Naive thymus-derived CD4-positive, alpha-beta T cell (primary cell): ENCODE results near the gene AKT3. TPM values are rescaled to one million over a fixed set of nuclear protein-coding genes. Genes with fewer than 3 reads are reported as not detected.
"Not testable (repeated sequence)": the region's sequence is repeated elsewhere in the genome, so short reads cannot be mapped to it uniquely, and the experiment has no call there.

Experiments
- ATAC-seq: fragments of 150-1000 bp; cut with Tn5 transposase; 2 replicates; pipeline ENCODE4 v1.10.0; 2021; ENCODE audit warnings: mild to moderate bottlenecking, moderate library complexity
- CTCF ChIA-PET: fragments of 350-600 bp; sonication (Branson Sonifier 250); formaldehyde crosslinking; loops from one replicate; lab custom pipeline; 2021; ENCODE audit warnings: antibody characterized with exemption; lab: Charles Lee
- POLR2A ChIA-PET: fragments of 350-600 bp; sonication (Branson Sonifier 250); formaldehyde crosslinking; loops from one replicate; lab custom pipeline; 2021; ENCODE audit warnings: antibody characterized with exemption, inconsistent platforms; lab: Charles Lee
- DNase-seq, 9 donors: peaks; one replicate each; pipeline versions ENCODE4 v3.0.0 to v3.0.0-alpha.2; 2020 to 2022; ENCODE audit warnings: mixed read lengths in 1 of 9
- H3K27ac ChIP-seq: one replicate; pipeline ENCODE4 v1.7.0; 2013; ENCODE audit warnings: mild to moderate bottlenecking, low read depth, low read length, moderate library complexity
- H3K27me3 ChIP-seq, 2 donors: one replicate each; pipeline ENCODE4 v1.7.0; 2013; ENCODE audit warnings: low read length in 2 of 2, mild to moderate bottlenecking in 2 of 2, moderate library complexity in 2 of 2; ENCODE audit not compliant: control insufficient read depth in 2 of 2, insufficient read depth in 2 of 2
- H3K36me3 ChIP-seq, 3 experiments: 1 replicate in 2 of 3; 2 replicates in 1 of 3; pipeline ENCODE4 v1.7.0; 2013; ENCODE audit warnings: low read length in 3 of 3, mild to moderate bottlenecking in 3 of 3, moderate library complexity in 1 of 3; ENCODE audit not compliant: insufficient read depth in 3 of 3, control insufficient read depth in 2 of 3
- H3K4me1 ChIP-seq, 2 donors: one replicate each; pipeline ENCODE4 v1.7.0; 2013; ENCODE audit warnings: low read length in 2 of 2, mild to moderate bottlenecking in 2 of 2, moderate library complexity in 1 of 2; ENCODE audit not compliant: control insufficient read depth in 2 of 2, insufficient read depth in 2 of 2
- H3K4me3 ChIP-seq: 2 replicates; pipeline ENCODE4 v1.7.0; 2013; ENCODE audit warnings: mild to moderate bottlenecking, low read length
- H3K9me3 ChIP-seq, 3 experiments: 1 replicate in 2 of 3; 2 replicates in 1 of 3; pipeline ENCODE4 v1.7.0; 2013; ENCODE audit warnings: low read length in 3 of 3; ENCODE audit not compliant: control insufficient read depth in 2 of 3
- H3K27ac Mint-ChIP-seq, 9 donors: one replicate each; pipeline ENCODE4 v1.8.0; 2020 to 2022; ENCODE audit warnings: mixed read lengths in 9 of 9, mild to moderate bottlenecking in 8 of 9, moderate library complexity in 5 of 9, inconsistent platforms in 2 of 9
- H3K27me3 Mint-ChIP-seq, 5 donors: one replicate each; pipeline ENCODE4 v1.8.0; 2021 to 2022; ENCODE audit warnings: mixed read lengths in 5 of 5, mild to moderate bottlenecking in 1 of 5
- H3K36me3 Mint-ChIP-seq, 5 donors: one replicate each; pipeline ENCODE4 v1.8.0; 2020 to 2022; ENCODE audit warnings: mixed read lengths in 5 of 5, mild to moderate bottlenecking in 3 of 5, inconsistent platforms in 1 of 5
- H3K4me1 Mint-ChIP-seq, 7 donors: one replicate each; pipeline ENCODE4 v1.8.0; 2020 to 2022; ENCODE audit warnings: mixed read lengths in 7 of 7, mild to moderate bottlenecking in 3 of 7, inconsistent platforms in 1 of 7
- H3K4me3 Mint-ChIP-seq, 10 donors: one replicate each; pipeline ENCODE4 v1.8.0; 2020 to 2022; ENCODE audit warnings: mild to moderate bottlenecking in 10 of 10, mixed read lengths in 10 of 10, moderate library complexity in 6 of 10, inconsistent platforms in 2 of 10
- H3K9me3 Mint-ChIP-seq, 11 donors: one replicate each; pipeline ENCODE4 v1.8.0; 2020 to 2022; ENCODE audit warnings: mixed read lengths in 11 of 11, mild to moderate bottlenecking in 4 of 11, inconsistent platforms in 1 of 11, moderate library complexity in 1 of 11
- intact Hi-C, 2 donors: fragments of 100-400 bp; cut with micrococcal nuclease; formaldehyde crosslinking; loops; one replicate each; pipeline ENCODE4 v1.15.1; 2023
- polyA plus RNA-seq, 2 donors: library from polyadenylated mRNA; unstranded; fragments of 300-500 nt; fragmentation: Illumina TruSeq; gene quantifications; one replicate each; pipeline ENCODE4 v1.2.3, GENCODE V29; 2021
- total RNA-seq, 6 experiments: library from RNA in 5 of 6; stranded (reverse) in 5 of 6; gene quantifications; 1 replicate in 5 of 6; 2 replicates in 1 of 6; pipeline ENCODE4 v1.2.3 and lab custom pipeline; 2021 to 2026

AKT3 gene
- total and polyA plus RNA-seq, 7 experiments from 2014 or later = 1.6 to 123 (median 69.4) TPM

DNA sequence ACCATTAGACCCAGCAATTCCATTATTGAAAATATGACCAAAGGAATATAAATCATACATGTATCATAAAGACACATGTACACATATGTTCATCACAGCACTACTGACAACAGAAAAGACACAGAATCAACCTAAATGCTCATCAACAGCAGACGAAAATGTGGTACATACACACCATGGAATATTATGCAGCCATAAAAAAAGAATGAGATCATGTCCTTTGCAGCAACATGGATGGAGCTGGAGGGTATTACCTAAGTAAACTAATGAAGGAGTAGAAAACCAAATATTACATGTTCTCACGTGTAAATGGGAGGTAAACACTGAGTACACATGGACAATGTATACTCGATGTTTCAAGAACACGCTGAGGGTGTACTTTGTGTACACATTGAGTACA lies 15.9 kb downstream of the AKT3 start:
- no peak overlapping the region for H3K27ac Mint-ChIP-seq
- H3K36me3 ChIP-seq = no peaks in the 10 kb centered on the region
- H3K36me3 Mint-ChIP-seq = peaks cover 21 to 42% (median 31%) of the 10 kb centered on the region in 5 donors
- no peaks in the 10 kb centered on the region for H3K27me3 ChIP-seq
- no peak overlapping the region for H3K4me3 ChIP-seq
- ChIA-PET POLR2A (no interaction called here), CTCF (no interaction called here)
- no peaks in the 10 kb centered on the region for H3K27me3 Mint-ChIP-seq
- H3K4me1 Mint-ChIP-seq = peaks cover 17 to 72% (median 49%) of the 10 kb centered on the region in 7 donors
- ATAC-seq = no peak
- no peak for DNase-seq
- no peak overlapping the region for H3K27ac ChIP-seq
- intact Hi-C loops = no loop called here
- no peak overlapping the region for H3K4me3 Mint-ChIP-seq
- H3K9me3 Mint-ChIP-seq = peaks cover 0 to 22% (median 12%) of the 10 kb centered on the region in 11 donors
- H3K9me3 ChIP-seq = no peaks in the 10 kb centered on the region
- peaks cover 9 to 18% of the 10 kb centered on the region in 2 donors for H3K4me1 ChIP-seq

DNA sequence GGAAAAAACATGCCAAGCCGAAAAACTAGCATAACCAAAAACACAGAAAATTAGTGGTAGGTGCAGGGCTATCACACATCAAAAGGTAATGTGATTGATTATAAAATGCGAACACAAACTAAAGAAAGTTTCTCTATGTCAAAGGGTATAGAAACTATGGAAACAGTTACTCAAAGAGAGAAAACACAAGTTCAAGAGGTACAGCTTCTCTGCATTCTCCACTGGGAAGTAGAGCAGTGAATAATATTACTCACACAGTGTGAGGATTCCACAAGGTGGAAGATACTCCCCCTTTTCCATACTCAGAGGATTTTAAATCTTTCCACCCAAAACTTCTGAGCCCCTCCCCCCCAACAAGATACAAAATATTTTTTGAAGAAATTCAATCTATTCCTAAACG lies 18.6 kb downstream of the AKT3 start:
- H3K4me3 Mint-ChIP-seq = peak overlapping the region in 2 of 10 donors; percentile 0 to 12
- ATAC-seq = no peak
- no peaks in the 10 kb centered on the region for H3K27me3 Mint-ChIP-seq
- Histone ChIP-seq H3K4me1 (peaks cover 5 to 8% of the 10 kb centered on the region in 2 donors), H3K4me3 (no peak overlapping the region), H3K27ac (no peak overlapping the region), H3K27me3 (no peaks in the 10 kb centered on the region), H3K36me3 (no peaks in the 10 kb centered on the region), H3K9me3 (no peaks in the 10 kb centered on the region)
- no peak for DNase-seq
- intact Hi-C loops = no loop called here
- peaks cover 0 to 17% (median 9%) of the 10 kb centered on the region in 11 donors for H3K9me3 Mint-ChIP-seq
- peak overlapping the region in 5 of 9 donors; percentile 2 to 56 (median 6) for H3K27ac Mint-ChIP-seq
- peaks cover 9 to 71% (median 50%) of the 10 kb centered on the region in 7 donors for H3K4me1 Mint-ChIP-seq
- ChIA-PET CTCF (no interaction called here), POLR2A (no interaction called here)
- H3K36me3 Mint-ChIP-seq = peaks cover 23 to 60% (median 42%) of the 10 kb centered on the region in 5 donors

DNA sequence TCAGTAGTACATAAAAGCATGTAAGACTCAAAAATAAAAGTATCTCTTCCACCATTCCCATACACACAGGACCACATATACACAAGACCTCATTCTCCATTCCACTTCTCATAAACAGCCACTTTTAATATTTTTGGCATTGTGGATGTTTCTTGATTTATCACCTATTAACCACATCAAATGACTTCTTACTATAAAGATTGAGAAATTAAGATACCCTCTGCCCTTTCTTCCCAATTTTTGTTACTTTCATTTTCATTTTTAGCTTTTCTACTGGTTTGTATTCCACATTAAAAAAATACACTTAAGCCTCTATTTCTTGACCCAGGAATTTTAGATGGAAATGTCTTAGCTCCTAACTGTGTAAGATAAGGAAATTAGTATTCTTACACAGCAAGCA lies 22.8 kb downstream of the AKT3 start:
- Histone ChIP-seq H3K4me1 (peaks cover 5 to 8% of the 10 kb centered on the region in 2 donors), H3K4me3 (no peak overlapping the region), H3K36me3 (no peaks in the 10 kb centered on the region), H3K9me3 (peaks cover 0 to 4% (median 0%) of the 10 kb centered on the region in 3 experiments), H3K27ac (no peak overlapping the region), H3K27me3 (no peaks in the 10 kb centered on the region)
- no peak for DNase-seq
- CTCF ChIA-PET = no interaction called here
- Mint-ChIP-seq H3K4me3 (peak overlapping the region in 9 of 10 donors; percentile 29 to 71 (median 50)), H3K27ac (peak overlapping the region in 3 of 9 donors; percentile 33 to 78 (median 52)), H3K36me3 (peaks cover 14 to 62% (median 44%) of the 10 kb centered on the region in 5 donors), H3K4me1 (peaks cover 13 to 73% (median 62%) of the 10 kb centered on the region in 7 donors), H3K9me3 (peaks cover under 1 to 21% (median 12%) of the 10 kb centered on the region in 11 donors), H3K27me3 (no peaks in the 10 kb centered on the region)
- ATAC-seq = no peak
- intact Hi-C loops = loop anchor here in 1 of 2 donors (2.0 kb wide), 1 partner anchor 14 kb away; no protein-coding TSS in a partner anchor
- POLR2A ChIA-PET = interaction anchor here (0.6 to 0.8 kb wide), 2 partner anchors 22 to 40 kb away, joined by 3 read pairs; no protein-coding TSS in a partner anchor

DNA sequence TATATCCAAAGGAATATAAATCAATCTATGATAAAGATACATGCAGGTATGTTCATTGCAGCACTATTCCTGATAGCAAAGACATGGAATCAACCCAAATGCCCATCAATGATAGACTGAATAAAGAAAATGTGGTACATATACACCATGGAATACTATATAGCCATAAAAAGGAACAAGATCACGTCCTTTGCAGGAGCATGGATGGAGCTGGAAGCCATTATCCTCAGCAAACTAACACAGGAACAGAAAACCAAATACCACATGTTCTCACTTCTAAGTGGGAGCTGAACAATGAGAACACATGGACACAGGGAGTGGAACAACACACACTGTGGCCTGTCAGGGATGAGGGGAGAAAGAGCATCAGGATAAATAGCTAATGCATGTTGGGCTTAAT lies 25.1 kb downstream of the AKT3 start:
- DNase-seq, H3K27ac ChIP-seq, H3K4me3 Mint-ChIP-seq, ATAC-seq, H3K27me3 ChIP-seq, H3K27ac Mint-ChIP-seq, H3K27me3 Mint-ChIP-seq, H3K4me1 ChIP-seq, CTCF ChIA-PET, POLR2A ChIA-PET, H3K36me3 ChIP-seq, H3K4me3 ChIP-seq, intact Hi-C loops: not testable (repeated sequence)
- H3K9me3 ChIP-seq = peaks cover 6 to 15% (median 6%) of the 10 kb centered on the region in 3 experiments
- Mint-ChIP-seq H3K36me3 (peaks cover 35 to 79% (median 67%) of the 10 kb centered on the region in 5 donors), H3K4me1 (peaks cover 15 to 68% (median 49%) of the 10 kb centered on the region in 7 donors), H3K9me3 (peaks cover 14 to 44% (median 30%) of the 10 kb centered on the region in 11 donors)

DNA sequence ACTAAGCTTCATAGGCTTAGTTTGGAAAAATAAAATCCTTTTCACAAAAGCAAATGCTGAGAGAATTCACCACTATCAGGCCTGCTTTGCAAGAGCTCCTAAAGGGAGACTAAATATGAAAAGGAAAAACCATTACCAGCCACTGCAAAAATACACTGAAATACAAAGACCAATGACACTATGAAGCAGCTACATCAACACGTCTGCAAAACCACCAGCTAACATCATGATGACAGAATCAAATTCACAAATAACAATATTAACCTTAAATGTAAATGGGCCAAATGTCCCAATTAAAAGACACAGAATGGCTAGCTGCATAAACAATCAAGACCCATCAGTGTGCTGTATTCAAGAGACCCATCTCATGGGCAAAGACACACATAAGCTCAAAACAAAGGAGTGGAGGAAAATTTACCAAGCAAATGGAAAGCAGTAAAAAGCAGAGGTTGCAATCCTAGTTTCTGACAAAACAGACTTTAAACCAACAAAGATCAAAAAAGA lies 28.8 kb downstream of the AKT3 start:
- Histone ChIP-seq H3K4me3 (no peak overlapping the region), H3K27me3 (no peaks in the 10 kb centered on the region), H3K27ac (no peak overlapping the region), H3K4me1 (no peaks in the 10 kb centered on the region), H3K9me3 (peaks cover 6 to 15% (median 6%) of the 10 kb centered on the region in 3 experiments), H3K36me3 (peaks cover 0 to 12% (median 0%) of the 10 kb centered on the region in 3 experiments)
- H3K4me1 Mint-ChIP-seq = peaks cover 8 to 48% (median 22%) of the 10 kb centered on the region in 7 donors
- POLR2A ChIA-PET = no interaction called here
- DNase-seq = no peak
- no peaks in the 10 kb centered on the region for H3K27me3 Mint-ChIP-seq
- peak overlapping the region in 1 of 10 donors; percentile 4 for H3K4me3 Mint-ChIP-seq
- ATAC-seq = no peak
- CTCF ChIA-PET = no interaction called here
- no peak overlapping the region for H3K27ac Mint-ChIP-seq
- peaks cover 14 to 44% (median 30%) of the 10 kb centered on the region in 11 donors for H3K9me3 Mint-ChIP-seq
- peaks cover 31 to 74% (median 68%) of the 10 kb centered on the region in 5 donors for H3K36me3 Mint-ChIP-seq
- intact Hi-C loops = no loop called here

DNA sequence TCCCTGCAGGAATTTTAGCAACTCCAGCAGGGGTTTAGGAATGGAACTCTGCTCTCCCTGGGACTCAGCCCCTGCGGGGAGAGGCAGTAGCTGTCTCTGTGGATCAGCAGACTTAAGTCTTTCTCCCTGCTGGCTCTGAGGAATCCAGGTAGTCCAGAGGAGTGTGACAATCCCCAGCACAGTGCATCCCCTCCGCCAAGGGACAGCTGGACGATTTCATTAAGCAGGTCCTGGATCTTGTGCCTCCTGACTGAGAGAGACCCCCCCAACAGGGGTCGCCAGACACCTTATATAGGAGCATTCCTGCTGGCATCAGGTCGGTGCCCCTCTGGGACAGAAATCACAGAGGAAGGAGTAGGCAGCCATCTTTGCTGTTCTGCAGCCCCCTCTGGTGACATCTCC lies 30.6 kb downstream of the AKT3 start:
- Histone ChIP-seq H3K27me3 (no peaks in the 10 kb centered on the region), H3K36me3 (peaks cover 0 to 12% (median 0%) of the 10 kb centered on the region in 3 experiments), H3K4me1 (no peaks in the 10 kb centered on the region), H3K4me3 (no peak overlapping the region), H3K9me3 (peaks cover 6 to 15% (median 11%) of the 10 kb centered on the region in 3 experiments), H3K27ac (no peak overlapping the region)
- ATAC-seq (no peak), DNase-seq (no peak)
- POLR2A ChIA-PET = no interaction called here
- Mint-ChIP-seq H3K9me3 (peaks cover 14 to 58% (median 36%) of the 10 kb centered on the region in 11 donors), H3K27me3 (no peaks in the 10 kb centered on the region), H3K4me3 (no peak overlapping the region), H3K27ac (no peak overlapping the region), H3K4me1 (peaks cover 9 to 49% (median 25%) of the 10 kb centered on the region in 7 donors), H3K36me3 (peaks cover 38 to 74% (median 71%) of the 10 kb centered on the region in 5 donors)
- CTCF ChIA-PET = no interaction called here
- intact Hi-C loops = no loop called here
